Small intestine (tissue), 7 donors: ENCODE measurements around the gene COL21A1. TPM values are rescaled to one million over a fixed set of nuclear protein-coding genes. Genes with fewer than 3 reads are reported as not detected.

Experiments
- DNase-seq, 2 donors: peaks; one replicate each; pipeline versions ENCODE4 v3.0.0 to v3.0.0-alpha.2; 2013
- FAIRE-seq: peaks from 2 replicates; lab custom pipeline; 2012; peaks lifted over from hg19 to GRCh38; lab: Jason Lieb, UNC
- H3K27ac ChIP-seq, 3 donors: one replicate each; pipeline ENCODE4 v1.5.1; 2013; ENCODE audit warnings: low read length in 2 of 3, mild to moderate bottlenecking in 2 of 3, control low read depth in 1 of 3, inconsistent platforms in 1 of 3, low read depth in 1 of 3, moderate library complexity in 1 of 3
- H3K27me3 ChIP-seq, 3 donors: one replicate each; pipeline ENCODE4 v1.6.1; 2013; ENCODE audit warnings: low read length in 3 of 3, inconsistent platforms in 1 of 3; ENCODE audit not compliant: control insufficient read depth in 3 of 3, insufficient read depth in 3 of 3
- H3K36me3 ChIP-seq, 3 donors: one replicate each; pipeline ENCODE4 v1.6.1; 2013; ENCODE audit warnings: low read length in 3 of 3, inconsistent platforms in 1 of 3, low read depth in 1 of 3, mild to moderate bottlenecking in 1 of 3, moderate library complexity in 1 of 3; ENCODE audit not compliant: control insufficient read depth in 3 of 3, insufficient read depth in 2 of 3
- H3K4me1 ChIP-seq, 3 donors: one replicate each; pipeline ENCODE4 v1.6.1; 2013; ENCODE audit warnings: low read length in 2 of 3, inconsistent platforms in 1 of 3, low read depth in 1 of 3, mild to moderate bottlenecking in 1 of 3, moderate library complexity in 1 of 3; ENCODE audit not compliant: control insufficient read depth in 3 of 3, insufficient read depth in 2 of 3
- H3K4me3 ChIP-seq, 3 donors: one replicate each; pipeline ENCODE4 v1.5.1; 2013; ENCODE audit warnings: low read length in 3 of 3, control low read depth in 1 of 3, inconsistent platforms in 1 of 3, low read depth in 1 of 3, mild to moderate bottlenecking in 1 of 3, moderate library complexity in 1 of 3
- H3K9me3 ChIP-seq, 2 donors: one replicate each; pipeline ENCODE4 v1.6.1; 2013; ENCODE audit warnings: low read depth in 1 of 2, low read length in 1 of 2; ENCODE audit not compliant: control insufficient read depth in 2 of 2, insufficient read depth in 1 of 2
- WGBS, 3 donors: extraction: QIAGEN DNeasy Blood & Tissue Kit; methylation state at CpG; one replicate each; pipeline ENCODE4 v1.1.7; 2013; 5-methylcytosine and 5-hydroxymethylcytosine counted together
- polyA plus RNA-seq, 4 donors: library from polyadenylated mRNA; stranded (reverse) in 3 of 4; unstranded in 1 of 4; fragments of 200-250 nt in 3 of 4; fragments of 120-200 nt in 1 of 4; gene quantifications; one replicate each; pipeline versions ENCODE4 v1.2.1 to v1.2.3, GENCODE V29; 2013
- donor health status: healthy with polysubstance abuse.
- donor health status: control.
- donor health status: control.
- donor health status: Bipolar disorder and iron deficiency.
- donor health status: healthy.

The COL21A1 gene
- polyA plus RNA-seq, 4 donors = 0.84 to 8.1 TPM; not detected in 2

- H3K36me3 ChIP-seq = no peaks in the 10 kb centered on the region
- peaks cover 0 to 7% of the 10 kb centered on the region in 2 donors for H3K9me3 ChIP-seq
- WGBS, 3 donors = 81 to 95% (median 86%) methylated on average over 2 of the region's 2 CpGs
- FAIRE-seq = no peak
- H3K4me3 ChIP-seq = no peak overlapping the region
- no peak overlapping the region for H3K27ac ChIP-seq
- DNase-seq = no peak
- H3K4me1 ChIP-seq = no peaks in the 10 kb centered on the region
- no peaks in the 10 kb centered on the region for H3K27me3 ChIP-seq
Observed at GRCh38 chr6:56158571-56158970, 88.8 kb downstream of the COL21A1 start.

GRCh38 chr6:56156643-56157042, 90.7 kb downstream of the COL21A1 start:
- DNase-seq (no peak), FAIRE-seq (no peak)
- no peak overlapping the region for H3K27ac ChIP-seq
- no peaks in the 10 kb centered on the region for H3K4me1 ChIP-seq
- H3K4me3 ChIP-seq = no peak overlapping the region
- WGBS, 3 donors = 32 to 67% (median 33%) methylated on average over 2 of the region's 2 CpGs
- no peaks in the 10 kb centered on the region for H3K27me3 ChIP-seq
- no peaks in the 10 kb centered on the region for H3K36me3 ChIP-seq
- peaks cover 0 to 7% of the 10 kb centered on the region in 2 donors for H3K9me3 ChIP-seq

GRCh38 chr6:56155634-56156141, 91.7 kb downstream of the COL21A1 start:
- Histone ChIP-seq H3K27me3 (no peaks in the 10 kb centered on the region), H3K27ac (no peak overlapping the region), H3K36me3 (no peaks in the 10 kb centered on the region), H3K4me3 (no peak overlapping the region), H3K9me3 (peaks cover 0 to 7% of the 10 kb centered on the region in 2 donors), H3K4me1 (no peaks in the 10 kb centered on the region)
- FAIRE-seq = no peak
- no peak for DNase-seq
- WGBS, 3 donors = 38 to 52% (median 48%) methylated on average over 4 of the region's 4 CpGs

- DNase-seq = no peak
- H3K36me3 ChIP-seq = no peaks in the 10 kb centered on the region
- FAIRE-seq = no peak
Observed at GRCh38 chr6:56154076-56154475, 93.3 kb downstream of the COL21A1 start.

GRCh38 chr6:56152611-56153010, 94.8 kb downstream of the COL21A1 start:
- Histone ChIP-seq H3K27ac (no peak overlapping the region), H3K27me3 (no peaks in the 10 kb centered on the region), H3K9me3 (peaks cover 0 to 7% of the 10 kb centered on the region in 2 donors), H3K36me3 (no peaks in the 10 kb centered on the region), H3K4me3 (no peak overlapping the region), H3K4me1 (no peaks in the 10 kb centered on the region)
- WGBS, 3 donors = 91 to 98% (median 97%) methylated on average over 1 of the region's 1 CpG
- DNase-seq (no peak), FAIRE-seq (no peak)

More at GRCh38 chr6:56154076-56154475, 93.3 kb downstream of the COL21A1 start:
- Histone ChIP-seq H3K27ac (no peak overlapping the region), H3K9me3 (peaks cover 0 to 7% of the 10 kb centered on the region in 2 donors), H3K4me1 (no peaks in the 10 kb centered on the region), H3K27me3 (no peaks in the 10 kb centered on the region), H3K4me3 (no peak overlapping the region)

- no peak for FAIRE-seq
- Histone ChIP-seq H3K27me3 (no peaks in the 10 kb centered on the region), H3K4me3 (no peak overlapping the region), H3K27ac (no peak overlapping the region), H3K4me1 (no peaks in the 10 kb centered on the region), H3K9me3 (peaks cover 0 to 7% of the 10 kb centered on the region in 2 donors), H3K36me3 (no peaks in the 10 kb centered on the region)
- no peak for DNase-seq
- WGBS, 3 donors = 83 to 87% (median 87%) methylated on average over 3 of the region's 3 CpGs
Observed at GRCh38 chr6:56151609-56152224, 95.7 kb downstream of the COL21A1 start.

- FAIRE-seq (no peak), DNase-seq (no peak)
- Histone ChIP-seq H3K4me3 (no peak overlapping the region), H3K4me1 (no peaks in the 10 kb centered on the region), H3K27me3 (no peaks in the 10 kb centered on the region), H3K9me3 (peaks cover 0 to 1% of the 10 kb centered on the region in 2 donors), H3K36me3 (no peaks in the 10 kb centered on the region), H3K27ac (no peak overlapping the region)
- 56 to 83% (median 73%) methylated on average over 2 of the region's 2 CpGs for WGBS, 3 donors
Observed at GRCh38 chr6:56148488-56149186, 98.7 kb downstream of the COL21A1 start.

GRCh38 chr6:56147766-56148165, 99.6 kb downstream of the COL21A1 start:
- DNase-seq (no peak), FAIRE-seq (no peak)
- Histone ChIP-seq H3K36me3 (no peaks in the 10 kb centered on the region), H3K4me3 (no peak overlapping the region), H3K4me1 (no peaks in the 10 kb centered on the region), H3K27me3 (no peaks in the 10 kb centered on the region), H3K27ac (no peak overlapping the region), H3K9me3 (no peaks in the 10 kb centered on the region)
- WGBS, 3 donors = 58 to 90% (median 87%) methylated on average over 2 of the region's 2 CpGs
